NCI-H82 treated with DMSO at 0.1 percent for 48 hours (cell line): ENCODE data around the gene SCAMP2.
A peak's percentile ranks its signal among the peaks of the same experiment; 100 is the strongest.
"Not testable (repeated sequence)": the region's sequence is repeated elsewhere in the genome, so short reads cannot be mapped to it uniquely, and the experiment has no call there.

Experiments
- DNase-seq: peaks from one replicate; lab custom pipeline; 2025; ENCODE audit not compliant: unreplicated experiment; lab: John Stamatoyannopoulos, UW

SCAMP2 gene

DNA sequence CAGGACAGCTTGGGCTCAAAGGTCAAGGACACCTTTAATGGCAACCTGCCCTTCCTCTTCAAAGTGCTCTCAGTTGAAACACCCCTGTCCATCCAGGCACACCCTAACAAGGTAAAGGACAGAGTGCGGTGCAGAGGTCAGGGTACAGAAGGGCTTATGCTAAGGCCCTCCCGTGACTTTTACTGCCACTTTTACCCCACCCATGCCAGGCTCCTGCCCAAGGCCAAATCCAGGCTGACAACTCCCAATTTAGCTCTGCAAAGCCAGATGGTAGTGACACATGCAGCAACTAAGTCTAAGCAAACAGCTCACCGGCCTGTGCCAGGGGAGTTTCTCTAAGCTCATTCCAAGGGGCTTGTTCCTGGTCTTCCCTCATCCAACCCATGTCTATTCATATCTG is 18.3 kb upstream of the SCAMP2 start:
- no peak for DNase-seq

DNA sequence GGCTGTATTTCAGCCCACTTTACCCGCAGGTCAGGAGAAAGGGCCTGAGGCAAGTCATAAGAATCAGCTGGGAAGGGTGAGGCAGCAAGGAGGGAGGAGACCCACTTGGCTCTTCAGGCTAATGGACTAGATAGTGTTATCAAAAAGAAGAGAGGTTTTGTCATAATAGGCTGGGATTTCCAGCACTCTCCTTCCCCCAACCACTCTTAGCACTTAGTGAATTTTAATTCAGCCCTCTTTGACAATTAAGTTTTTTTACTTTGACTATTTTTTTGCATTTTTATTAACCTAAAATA is 17.4 kb upstream of the SCAMP2 start:
- DNase-seq, result no peak

DNA sequence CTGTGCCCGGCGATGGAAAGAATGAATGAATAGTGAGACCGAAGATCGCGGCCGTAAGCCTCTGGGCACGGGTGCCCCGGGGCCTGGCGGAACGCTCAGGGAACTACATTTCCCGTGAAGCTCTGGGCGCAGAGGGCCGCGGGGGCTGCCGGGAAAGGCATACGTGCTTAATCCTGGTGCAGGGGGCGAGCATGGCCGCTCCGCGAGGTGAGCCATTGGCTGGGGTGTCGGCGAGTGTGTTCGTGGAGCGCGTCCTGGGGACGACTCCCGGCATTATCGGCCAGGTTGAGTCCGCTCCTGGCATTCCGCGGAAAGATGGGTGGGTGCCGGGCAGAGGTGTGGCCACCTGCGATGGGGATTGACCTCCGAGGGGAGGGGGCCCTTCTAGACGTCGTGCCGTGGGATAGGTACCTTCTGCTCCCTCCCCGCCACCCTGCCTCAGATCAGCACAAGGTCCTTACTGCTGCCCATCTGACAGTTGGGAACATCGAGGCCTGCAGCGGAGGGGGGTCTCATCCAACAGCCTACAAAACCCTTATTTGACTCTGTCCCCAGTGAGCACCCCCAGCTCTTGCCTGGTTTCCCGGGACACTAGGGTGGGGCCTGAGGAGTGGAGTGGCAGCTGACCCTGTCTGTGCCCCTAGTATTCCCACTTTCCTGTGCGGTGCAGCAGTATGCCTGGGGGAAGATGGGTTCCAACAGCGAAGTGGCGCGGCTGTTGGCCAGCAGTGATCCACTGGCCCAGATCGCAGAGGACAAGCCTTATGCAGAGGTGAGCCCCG is 16.9 kb upstream of the SCAMP2 start, which contains the start of gene MPI:
TSS of gene MPI (plus strand) at position 160 of the 782 bp plus-strand sequence. CDS start at position 192, 32 bp downstream.
- peak; percentile 49 for DNase-seq

DNA sequence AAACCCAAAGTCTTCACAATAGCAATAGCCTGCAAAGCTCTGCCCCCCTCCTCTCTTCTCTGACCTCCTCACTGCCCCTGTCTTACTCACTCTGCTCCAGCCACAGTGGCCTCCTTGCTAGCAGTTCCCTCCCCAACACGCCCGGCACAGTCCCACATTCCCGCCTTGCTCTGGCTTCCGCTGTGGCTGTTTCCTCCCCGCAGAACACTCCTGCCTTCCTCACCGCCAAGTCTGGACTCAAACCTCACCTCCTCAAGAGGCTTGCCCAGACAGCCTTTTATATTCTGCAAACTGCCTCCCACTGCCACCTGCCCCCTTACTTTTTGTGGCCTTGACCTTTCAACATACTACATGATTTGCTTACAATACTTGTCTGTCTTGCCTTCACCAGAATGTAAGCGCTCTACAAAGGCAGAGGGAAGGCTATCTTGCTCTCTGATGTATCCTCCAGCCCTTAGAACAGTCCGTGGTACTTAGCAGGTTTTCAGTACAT is 16.3 kb upstream of the SCAMP2 start:
- DNase-seq, result no peak

DNA sequence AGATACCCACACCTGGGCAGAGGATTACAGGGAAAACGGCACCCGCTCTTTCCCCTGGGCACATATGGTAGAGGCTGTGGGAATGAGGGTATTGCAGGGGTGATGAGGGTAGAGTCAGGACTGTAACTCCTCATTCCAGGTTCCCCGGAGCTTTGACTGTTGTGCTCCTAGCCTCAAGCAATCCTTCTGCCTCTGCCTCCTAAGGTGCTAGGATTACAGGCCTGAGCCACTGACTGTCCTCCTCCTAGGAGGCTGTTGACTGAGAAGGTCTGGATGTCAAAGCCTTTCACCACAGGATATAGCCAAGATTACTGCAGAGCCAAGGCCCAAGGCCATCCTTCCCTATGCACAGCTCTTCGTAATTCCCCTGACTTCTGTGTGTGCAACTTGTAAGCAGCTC is 15.6 kb upstream of the SCAMP2 start:
- DNase-seq, result no peak

DNA sequence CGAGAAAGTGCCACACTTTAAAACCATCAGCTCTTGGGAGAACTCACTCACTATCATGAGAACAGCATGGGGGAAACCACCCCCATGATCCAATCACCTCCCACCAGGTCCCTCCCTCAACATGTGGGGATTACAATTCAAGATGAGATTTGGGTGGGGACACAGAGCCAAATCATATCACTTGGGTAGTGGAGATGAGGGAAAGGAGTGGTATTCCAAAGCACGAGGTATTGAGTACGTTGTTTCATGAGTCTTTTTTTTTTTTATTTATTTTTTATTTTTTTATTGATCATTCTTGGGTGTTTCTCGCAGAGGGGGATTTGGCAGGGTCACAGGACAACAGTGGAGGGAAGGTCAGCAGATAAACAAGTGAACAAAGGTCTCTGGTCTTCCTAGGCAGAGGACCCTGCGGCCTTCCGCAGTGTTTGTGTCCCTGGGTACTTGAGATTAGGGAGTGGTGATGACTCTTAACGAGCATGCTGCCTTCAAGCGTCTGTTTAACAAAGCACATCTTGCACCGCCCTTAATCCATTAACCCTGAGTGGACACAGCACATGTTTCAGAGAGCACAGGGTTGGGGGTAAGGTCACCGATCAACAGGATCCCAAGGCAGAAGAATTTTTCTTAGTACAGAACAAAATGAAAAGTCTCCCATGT is 14.5 kb upstream of the SCAMP2 start:
- DNase-seq, result not testable (repeated sequence)

DNA sequence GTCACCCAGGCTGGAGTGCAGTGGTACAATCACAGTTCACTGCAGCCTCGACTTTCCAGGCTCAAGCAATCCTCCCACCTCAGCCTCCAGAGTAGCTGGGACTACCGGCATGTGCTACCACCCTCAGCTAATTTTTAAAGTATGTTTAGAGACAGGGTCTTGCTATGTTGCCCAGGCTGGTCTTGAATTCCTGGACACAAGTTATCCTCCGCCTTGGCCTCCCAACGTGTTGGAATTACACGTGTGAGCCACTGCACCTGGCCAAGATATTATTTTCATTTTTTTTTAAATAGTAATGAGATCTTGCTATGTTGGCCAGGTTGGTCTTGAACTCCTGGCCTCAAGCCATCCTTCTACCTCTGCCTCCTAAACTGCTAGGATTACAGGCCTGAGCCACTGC is 12.3 kb upstream of the SCAMP2 start:
- DNase-seq, result no peak

DNA sequence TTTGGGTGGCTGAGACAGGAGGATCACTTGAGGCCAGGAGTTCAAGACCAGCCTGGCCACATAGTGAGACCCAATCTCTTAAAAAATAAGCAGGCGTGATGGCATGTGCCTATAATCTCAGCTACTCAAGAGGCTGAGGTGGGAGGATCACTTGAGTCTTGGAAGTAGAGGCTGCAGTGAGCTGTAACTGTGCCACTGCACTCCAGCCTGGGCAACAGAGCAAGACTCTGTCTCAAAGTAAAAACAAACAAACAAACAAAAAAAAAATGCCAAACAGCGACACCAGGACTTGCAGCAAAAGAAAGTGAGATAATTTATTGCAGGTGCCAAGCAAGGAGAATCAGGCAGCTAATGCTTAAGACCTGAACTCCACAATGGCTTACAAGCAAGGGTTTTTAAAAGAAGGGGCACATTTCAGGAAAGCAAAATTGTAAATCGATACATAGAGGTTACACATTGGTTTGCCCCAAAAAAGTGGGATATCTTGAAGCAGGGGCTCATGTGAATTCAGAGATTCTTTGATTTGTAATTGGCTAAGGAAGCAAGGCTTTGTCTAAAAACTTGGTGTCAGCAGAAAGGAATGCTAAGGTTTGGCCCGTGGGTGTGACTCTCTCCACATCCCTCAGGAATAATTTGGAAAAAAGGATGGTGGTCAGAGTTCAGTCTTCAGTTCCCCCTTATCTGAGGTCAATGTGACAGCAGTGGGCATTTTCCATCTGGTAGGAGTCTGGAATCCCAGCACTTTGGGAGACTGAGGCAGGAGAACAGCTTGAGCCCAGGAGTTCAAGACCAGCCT is 11.5 kb upstream of the SCAMP2 start:
- no peak for DNase-seq

DNA sequence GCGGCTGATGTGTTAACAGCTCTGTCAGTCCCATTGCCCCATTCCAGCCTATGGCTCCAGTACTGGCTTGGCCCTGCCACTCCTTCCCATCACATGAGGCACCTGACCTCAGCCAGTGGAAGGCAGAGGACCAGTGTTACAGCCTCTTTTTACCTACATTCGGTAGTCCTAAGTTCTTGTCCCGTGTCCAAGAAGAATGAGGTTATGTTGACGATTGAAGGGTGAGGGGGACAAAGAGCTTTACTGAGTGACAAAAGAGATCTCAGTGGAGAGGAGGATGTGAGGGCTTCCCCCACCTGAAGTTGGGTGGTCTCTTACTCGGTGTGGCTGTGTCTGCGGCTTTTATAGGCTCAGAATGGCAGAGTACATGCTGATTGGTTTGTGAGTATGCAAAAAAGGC is 9.4 kb upstream of the SCAMP2 start:
- no peak for DNase-seq

DNA sequence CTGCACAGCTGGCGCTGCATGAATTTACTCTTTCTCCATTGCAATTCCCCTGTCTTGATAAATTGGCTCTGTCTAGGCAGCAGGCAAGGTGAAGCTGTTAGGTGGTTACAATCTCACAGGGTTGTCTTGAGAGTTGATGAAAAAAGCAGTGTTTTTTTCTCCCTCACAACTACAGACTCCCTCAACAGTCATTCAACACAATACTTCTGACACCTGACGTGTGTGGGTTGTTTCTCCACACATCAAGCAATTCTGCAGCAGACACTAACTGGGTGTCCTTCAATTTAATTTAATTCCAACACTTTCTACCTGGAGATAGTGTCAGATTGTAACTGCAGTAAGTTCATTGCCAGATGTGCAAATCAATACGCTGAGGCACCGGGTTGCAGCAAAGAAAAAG is 5.1 kb upstream of the SCAMP2 start:
- DNase-seq, result no peak

DNA sequence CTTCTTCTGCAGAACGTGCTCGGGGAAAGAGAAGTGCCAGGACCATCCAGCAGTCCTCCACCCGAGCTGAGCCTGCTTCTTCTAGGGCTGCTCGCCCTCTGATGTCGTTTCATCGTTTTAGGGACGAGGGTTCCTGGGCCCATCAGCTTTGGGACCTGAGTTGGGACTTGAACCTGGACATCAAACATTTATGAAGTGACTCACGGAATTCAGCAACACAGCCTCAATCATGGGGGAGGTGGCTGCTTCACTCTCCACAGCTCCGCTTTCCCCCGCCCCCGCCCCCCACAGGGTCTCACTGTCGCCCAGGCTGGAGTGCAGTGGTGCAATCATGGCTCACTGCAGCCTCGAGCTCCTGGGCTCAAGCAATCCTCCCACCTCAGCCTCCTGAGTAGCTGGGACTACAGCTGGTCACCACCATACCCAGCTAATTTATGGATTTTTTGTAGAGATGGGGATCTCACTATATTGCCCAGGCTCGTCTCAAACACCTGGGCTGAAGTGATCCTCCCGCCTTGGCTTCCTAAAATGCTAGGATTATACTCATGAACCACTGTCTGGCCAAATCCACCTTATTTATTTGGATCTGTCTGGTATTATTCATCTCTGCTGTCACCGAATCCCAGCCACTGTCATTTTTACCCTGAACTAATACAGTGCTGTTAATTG is 725 bp upstream of the SCAMP2 start:
- no peak for DNase-seq

DNA sequence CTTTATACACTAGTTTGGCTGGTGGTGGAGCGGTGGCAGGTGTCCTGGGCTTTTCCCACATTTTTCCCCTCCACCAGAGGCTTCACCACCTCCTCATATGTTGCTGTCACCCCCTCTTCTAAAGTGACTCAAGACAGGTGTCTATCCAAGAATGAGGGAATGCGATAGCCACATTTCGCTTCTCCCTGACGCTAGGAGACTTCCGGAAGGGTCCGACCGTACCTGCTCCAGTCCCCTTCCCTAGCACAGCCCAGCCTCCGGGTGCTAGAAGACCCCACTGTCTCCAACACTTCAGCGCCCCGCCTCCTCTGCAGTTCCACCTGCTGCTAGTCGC is 496 bp downstream of the SCAMP2 start:
- DNase-seq, result no peak

DNA sequence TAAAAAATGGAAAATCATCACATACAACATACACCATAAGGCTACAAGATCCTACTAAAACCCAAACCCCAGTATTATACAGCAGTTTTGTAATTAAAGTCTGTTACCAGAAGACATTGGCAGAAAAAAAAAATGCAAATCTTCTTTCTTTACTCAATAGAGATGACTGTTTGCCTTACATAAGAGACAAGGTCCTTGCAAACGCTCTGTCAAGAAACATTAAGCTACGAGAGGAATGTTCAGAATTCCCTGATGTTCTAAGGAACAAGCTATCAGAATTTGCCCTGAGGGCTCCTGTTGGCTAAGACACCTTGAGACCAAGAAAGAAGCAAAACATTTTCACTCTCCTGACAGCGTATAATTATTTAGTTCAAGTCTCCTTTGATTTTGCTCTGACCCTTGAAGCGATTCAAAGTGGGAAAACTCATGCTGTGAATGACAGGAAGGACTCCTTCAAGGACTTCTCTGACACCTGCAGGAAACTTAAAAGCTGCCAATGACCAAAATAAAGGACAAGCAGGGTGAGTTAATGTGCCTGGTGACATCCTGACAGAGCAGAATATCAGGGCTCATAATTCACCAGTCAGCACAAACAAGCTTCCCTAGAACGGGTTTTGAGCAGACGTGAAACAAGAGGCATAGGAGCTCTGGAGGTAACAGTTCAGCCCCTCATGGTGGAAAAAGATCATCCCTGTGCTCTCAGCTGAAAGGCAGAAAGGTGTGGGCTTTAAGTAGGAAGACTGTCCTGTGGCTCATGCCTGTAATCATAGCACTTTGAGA is 2.5 kb downstream of the SCAMP2 start:
- no peak for DNase-seq

DNA sequence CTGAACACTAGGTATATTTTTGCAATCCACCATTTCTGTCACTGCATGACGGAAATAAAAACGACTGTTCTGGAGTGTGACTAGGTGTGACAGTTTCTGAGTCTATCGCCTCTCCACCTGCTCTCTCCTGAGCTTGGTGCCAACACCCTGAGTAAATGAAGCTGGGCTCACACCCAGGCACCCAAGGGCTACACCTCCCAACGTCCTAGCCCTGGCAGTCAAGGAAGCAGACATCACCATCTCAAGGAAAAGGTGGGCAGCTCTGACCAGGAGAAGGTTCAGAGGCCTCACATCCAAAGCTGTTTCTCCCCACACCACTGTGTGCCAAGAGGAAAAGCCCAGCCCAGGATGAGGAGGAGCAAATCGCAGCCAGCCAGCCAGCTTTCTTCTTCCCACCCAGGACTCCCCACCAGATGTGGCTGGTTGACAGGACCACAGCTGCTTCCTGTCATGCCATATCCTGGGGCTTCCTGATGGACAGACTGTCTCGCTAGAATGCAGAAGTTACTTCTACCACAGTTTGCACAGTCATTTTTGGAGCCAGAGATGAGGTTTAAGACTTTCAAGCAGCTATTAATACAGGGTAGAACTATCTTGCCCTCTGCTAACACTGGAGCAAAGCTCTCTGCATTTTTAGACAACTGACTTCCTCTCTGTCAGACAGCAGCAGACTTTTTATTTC is 3.3 kb downstream of the SCAMP2 start:
- no peak for DNase-seq

DNA sequence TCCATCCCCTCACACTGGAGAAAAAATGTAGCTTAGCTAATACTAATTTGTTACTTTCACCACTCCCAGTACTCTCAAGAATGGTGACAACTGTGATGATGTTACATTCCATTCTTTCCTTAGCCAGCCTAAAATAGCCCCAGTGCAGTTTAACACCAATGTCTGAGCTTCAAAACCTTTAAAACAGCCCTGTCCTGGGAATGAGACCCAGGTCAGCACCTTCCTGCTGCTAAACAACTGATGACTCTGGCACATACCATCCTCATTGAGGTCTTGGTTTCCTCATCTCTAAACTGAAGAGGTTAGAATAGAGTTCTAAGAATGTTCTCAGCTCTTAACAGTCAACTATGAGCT is 3.8 kb downstream of the SCAMP2 start:
- no peak for DNase-seq

DNA sequence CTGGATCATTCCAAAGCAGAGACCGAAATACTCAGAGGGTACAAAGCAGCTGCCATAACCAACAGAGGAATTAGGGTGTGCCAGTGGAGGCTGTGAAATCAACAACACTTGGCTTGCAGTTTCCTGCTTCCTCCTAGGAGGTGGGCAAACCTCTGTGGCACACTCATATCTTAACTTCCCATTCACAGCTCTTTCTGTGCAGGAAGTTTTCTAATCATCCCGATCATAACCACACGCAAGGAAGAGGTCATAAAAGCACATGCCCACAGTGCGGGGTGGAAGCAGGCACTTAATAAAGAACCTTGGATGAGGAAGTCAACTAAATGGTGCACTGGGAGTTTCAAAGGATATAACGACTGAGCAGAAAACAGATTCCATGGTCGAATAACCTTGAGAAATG is 5.1 kb downstream of the SCAMP2 start:
- DNase-seq, result no peak

DNA sequence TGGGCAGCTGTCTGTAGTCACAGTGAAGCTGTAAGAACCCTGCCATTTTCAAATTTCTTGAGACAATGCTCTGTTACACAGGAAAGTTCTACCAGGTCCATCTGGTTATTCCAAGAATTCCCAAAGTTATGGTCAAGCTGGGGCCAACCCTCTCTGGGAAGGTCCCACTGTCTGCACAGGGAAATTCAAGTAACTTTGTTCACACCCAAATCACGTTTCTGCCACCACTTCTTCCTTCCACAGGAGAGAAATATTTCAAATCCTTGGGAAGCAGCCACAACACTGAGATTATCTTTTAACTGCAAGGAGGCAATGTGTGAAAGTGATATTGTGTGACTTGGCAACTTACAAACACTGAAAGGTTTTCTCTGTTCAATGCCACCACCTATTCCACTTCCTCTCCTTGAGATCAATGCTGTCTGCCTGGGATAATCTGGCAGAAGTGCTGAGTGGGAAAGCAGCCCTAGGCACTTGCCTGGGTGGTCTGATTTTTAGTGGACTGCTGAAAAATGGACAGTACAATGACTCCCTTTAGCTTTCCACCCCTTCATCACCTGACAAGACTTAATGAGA is 5.6 kb downstream of the SCAMP2 start:
- no peak for DNase-seq

DNA sequence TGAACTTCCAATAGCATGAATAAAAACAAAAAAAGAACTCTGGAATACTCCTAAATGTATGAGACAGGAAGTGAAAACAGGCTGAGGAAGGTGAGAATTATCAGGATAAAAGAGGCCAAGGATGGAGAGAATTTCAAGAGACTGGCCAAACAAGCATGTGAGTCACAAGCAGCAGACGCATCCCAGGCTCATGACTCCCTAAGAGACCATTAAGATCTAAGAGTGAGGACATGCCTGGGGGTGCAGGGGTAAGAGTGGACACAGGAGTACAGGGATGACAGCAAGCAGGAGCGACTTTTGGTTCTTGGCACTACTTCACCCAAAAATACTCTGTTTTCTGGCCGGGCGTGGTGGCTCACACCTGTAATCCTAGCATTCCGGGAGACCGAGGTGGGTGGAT is 7.1 kb downstream of the SCAMP2 start:
- no peak for DNase-seq

DNA sequence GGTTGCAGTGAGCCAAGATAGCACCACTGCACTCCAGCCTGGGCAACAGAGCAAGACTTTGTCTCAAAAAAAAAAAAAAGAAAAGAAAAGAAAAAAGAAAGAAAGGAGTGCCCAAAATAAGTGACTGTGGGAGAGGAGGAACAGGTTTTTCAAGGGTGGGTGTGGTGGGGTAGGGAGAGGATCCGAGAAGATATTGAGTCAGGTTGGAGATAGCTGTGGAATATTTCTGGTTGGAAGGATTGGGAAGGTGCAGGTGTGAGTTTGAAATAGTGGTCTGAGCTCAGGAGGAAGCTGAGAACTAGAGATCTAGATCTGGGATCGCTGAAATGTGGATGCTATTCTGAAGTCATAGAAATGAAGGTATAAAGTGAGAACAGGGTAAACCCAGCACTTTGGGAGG is 7.8 kb downstream of the SCAMP2 start:
- no peak for DNase-seq

DNA sequence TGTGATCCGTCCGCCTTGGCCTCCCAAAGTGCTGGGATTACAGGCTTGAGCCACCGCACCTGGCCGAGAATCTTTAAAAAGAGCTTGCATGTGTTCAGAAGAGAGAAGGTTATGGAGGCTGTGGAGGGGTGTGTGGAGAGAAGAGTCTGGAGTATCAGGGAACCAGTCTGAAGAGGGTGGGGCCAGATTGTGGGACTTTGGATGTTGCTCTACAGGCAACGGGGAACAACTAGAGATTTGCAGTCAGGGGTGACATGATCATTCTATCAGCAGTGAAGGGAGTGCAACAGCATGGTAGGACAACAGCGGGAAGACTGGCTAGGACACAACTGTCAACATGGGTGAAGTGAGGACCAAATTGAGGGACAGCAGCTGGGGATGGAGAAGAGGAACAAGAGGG is 8.9 kb downstream of the SCAMP2 start:
- DNase-seq, result no peak
